ENCODE data around the gene TCP10L.
A peak's percentile ranks its signal among the peaks of the same experiment; 100 is the strongest.
"Not testable (repeated sequence)": the region's sequence is repeated elsewhere in the genome, so short reads cannot be mapped to it uniquely, and the experiment has no call there.

The TCP10L gene

GRCh38 chr21:32585970-32586369 is 647 bp upstream of the TCP10L start:
- no peak for DNase-seq

GRCh38 chr21:32584472-32584871 is 851 bp downstream of the TCP10L start:
- no peak for DNase-seq

GRCh38 chr21:32581732-32582131 is 3.6 kb downstream of the TCP10L start:
- no peak for DNase-seq

GRCh38 chr21:32580949-32581348 is 4.4 kb downstream of the TCP10L start:
- DNase-seq = no peak

GRCh38 chr21:32578107-32578691 is 7.1 kb downstream of the TCP10L start:
- DNase-seq = peak in 1 of 2 donors; percentile 11

- no peak for DNase-seq
Measured at GRCh38 chr21:32576011-32576410, 9.3 kb downstream of the TCP10L start.

GRCh38 chr21:32574946-32575925 is 10.1 kb downstream of the TCP10L start:
- DNase-seq = no peak

- no peak for DNase-seq
Measured at GRCh38 chr21:32572574-32573420, 12.5 kb downstream of the TCP10L start.

GRCh38 chr21:32570456-32570855 is 14.9 kb downstream of the TCP10L start:
- no peak for DNase-seq

- DNase-seq = peak; percentile 92 to 94
Measured at GRCh38 chr21:32569261-32570230, 15.8 kb downstream of the TCP10L start.

- DNase-seq = no peak
Measured at GRCh38 chr21:32567626-32568025, 17.7 kb downstream of the TCP10L start.

- DNase-seq = no peak
Measured at GRCh38 chr21:32566741-32567389, 18.5 kb downstream of the TCP10L start.

GRCh38 chr21:32565856-32566465 is 19.4 kb downstream of the TCP10L start:
- no peak for DNase-seq

- DNase-seq = no peak
Measured at GRCh38 chr21:32562915-32563314, 22.4 kb downstream of the TCP10L start.

- DNase-seq = no peak
Measured at GRCh38 chr21:32562426-32562825, 22.9 kb downstream of the TCP10L start.

- DNase-seq = not testable (repeated sequence)
Measured at GRCh38 chr21:32561476-32561875, 23.8 kb downstream of the TCP10L start.

GRCh38 chr21:32560896-32561295 is 24.4 kb downstream of the TCP10L start:
- DNase-seq = no peak

- DNase-seq = no peak
Measured at GRCh38 chr21:32559006-32559610, 26.2 kb downstream of the TCP10L start.

- no peak for DNase-seq
Measured at GRCh38 chr21:32558106-32558505, 27.2 kb downstream of the TCP10L start.

All from inflammatory macrophage (primary cell).